ENCODE results near the gene KCNH2.

Gene KCNH2

DNA sequence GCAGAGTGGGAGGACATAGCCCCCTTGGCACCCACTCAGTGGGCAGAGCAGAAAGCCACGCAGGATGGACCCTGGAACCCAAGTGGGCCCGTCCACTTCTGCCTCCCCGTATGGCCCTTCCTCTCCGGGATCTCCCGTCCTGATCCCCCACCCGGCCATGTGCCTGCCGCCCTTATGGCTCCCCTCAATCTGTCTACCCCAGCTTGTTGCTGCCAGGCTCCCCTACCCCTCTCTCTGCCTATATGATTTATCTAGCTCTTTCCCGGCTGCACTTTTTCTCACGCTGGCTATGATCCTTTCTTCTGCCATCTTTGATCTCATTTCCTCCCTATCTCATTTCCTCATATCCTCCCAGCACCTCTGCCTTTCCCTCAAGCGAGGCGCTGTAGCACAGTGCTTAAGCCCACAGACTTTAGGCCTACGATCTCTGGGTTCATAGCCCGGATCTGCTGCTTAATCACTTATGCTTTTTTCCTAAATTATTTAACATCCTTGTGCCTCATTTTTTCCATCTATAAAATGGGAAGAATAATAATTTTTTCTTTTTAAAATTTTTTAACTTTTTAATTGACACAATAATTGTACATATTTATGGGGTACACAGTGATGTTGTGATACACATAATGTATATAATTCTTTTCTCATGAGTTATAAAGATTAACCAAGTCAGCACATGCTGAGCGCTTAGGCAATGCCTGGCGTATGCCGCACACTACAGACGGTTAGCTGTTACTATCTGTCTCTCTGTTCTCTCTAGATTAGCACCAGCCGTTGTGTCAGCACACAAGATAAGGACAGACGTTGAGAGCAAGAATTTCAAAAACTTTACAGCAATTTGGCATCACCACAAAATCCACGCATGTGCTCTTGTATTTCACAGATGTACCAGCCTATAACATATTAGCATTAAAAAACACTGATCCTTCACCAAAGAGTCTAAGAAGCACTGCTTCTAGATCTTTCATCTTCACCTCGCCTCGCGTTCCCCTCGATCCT, 18.1 kb downstream of the KCNH2 start:
- no peak overlapping the region for H3K9ac ChIP-seq (ENCODE audit: low read depth, low read length)
- no peaks in the 10 kb centered on the region for H3K36me3 ChIP-seq (ENCODE audit: insufficient read depth, low read length)
- no peaks in the 10 kb centered on the region; the same call in 1 of the 2 replicates for H3K9me3 ChIP-seq (ENCODE audit: control insufficient read depth, insufficient read depth, low read length)
- peaks cover 16% of the 10 kb centered on the region for H3K4me1 ChIP-seq (ENCODE audit: insufficient read depth, low read length)

DNA sequence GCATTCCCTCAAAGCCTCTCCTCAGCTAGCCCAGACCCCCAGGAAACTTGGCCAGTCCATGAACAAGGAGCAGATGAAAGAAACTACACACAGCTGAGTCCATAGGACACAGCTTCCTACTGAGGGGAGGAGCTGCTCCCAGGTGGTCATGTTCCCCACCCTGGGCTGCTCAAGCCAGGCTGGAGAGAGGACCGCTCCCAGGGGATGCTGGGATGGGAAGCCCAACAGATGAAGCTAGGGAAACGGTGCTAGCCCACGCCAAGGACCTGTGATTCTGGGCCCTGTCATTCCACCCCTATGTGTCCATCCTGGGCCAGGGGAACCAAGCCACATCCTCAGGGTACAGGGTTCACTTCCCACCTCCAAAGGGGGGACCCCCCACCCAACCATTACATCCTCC, 19.0 kb downstream of the KCNH2 start:
- Histone ChIP-seq H3K4me1 (ENCODE audit: insufficient read depth, low read length) (peaks cover 25% of the 10 kb centered on the region), H3K36me3 (ENCODE audit: insufficient read depth, low read length) (no peaks in the 10 kb centered on the region), H3K9ac (ENCODE audit: low read depth, low read length) (no peak overlapping the region), H3K9me3 (ENCODE audit: control insufficient read depth, insufficient read depth, low read length) (no peaks in the 10 kb centered on the region; the same call in 1 of the 2 replicates)

- peaks cover 25% of the 10 kb centered on the region for H3K4me1 ChIP-seq (ENCODE audit: insufficient read depth, low read length)
- no peak overlapping the region for H3K9ac ChIP-seq (ENCODE audit: low read depth, low read length)
- no peaks in the 10 kb centered on the region for H3K36me3 ChIP-seq (ENCODE audit: insufficient read depth, low read length)
- H3K9me3 ChIP-seq (ENCODE audit: control insufficient read depth, insufficient read depth, low read length), result no peaks in the 10 kb centered on the region; the same call in 1 of the 2 replicates
Observed at GRCh38 chr7:150958597-150958996, 19.5 kb downstream of the KCNH2 start.

DNA sequence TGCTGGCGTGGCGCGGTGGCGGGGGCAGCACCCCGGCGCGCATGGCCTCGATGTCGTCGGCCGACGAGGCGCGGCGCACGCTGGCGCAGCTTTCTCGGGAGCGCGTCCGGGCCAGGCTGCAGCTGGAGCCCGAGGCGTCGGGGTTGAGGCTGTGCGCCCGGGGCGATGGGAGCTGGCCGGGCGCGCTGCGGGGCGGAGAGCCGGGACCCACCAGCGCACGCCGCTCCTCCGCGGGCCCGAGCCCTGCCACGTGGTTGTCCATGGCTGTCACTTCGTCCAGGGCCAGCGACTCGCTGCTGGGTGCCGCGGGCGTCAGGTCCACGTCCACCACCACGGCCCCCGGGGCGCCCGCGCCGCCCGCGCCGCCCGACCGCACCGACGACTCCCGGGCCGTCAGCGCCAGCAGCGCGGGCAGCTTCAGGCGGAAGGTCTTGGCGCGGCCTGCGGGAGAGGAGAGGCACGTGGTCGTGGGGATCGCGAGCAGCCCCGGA, 20.0 kb downstream of the KCNH2 start:
- Histone ChIP-seq H3K36me3 (ENCODE audit: insufficient read depth, low read length) (no peaks in the 10 kb centered on the region), H3K4me1 (ENCODE audit: insufficient read depth, low read length) (peaks cover 25% of the 10 kb centered on the region), H3K9ac (ENCODE audit: low read depth, low read length) (no peak overlapping the region), H3K9me3 (ENCODE audit: control insufficient read depth, insufficient read depth, low read length) (no peaks in the 10 kb centered on the region; the same call in 1 of the 2 replicates)

- H3K9ac ChIP-seq (ENCODE audit: low read depth, low read length), result no peak overlapping the region
- H3K4me1 ChIP-seq (ENCODE audit: insufficient read depth, low read length), result peaks cover 20% of the 10 kb centered on the region
- no peaks in the 10 kb centered on the region; the same call in 1 of the 2 replicates for H3K9me3 ChIP-seq (ENCODE audit: control insufficient read depth, insufficient read depth, low read length)
- no peaks in the 10 kb centered on the region for H3K36me3 ChIP-seq (ENCODE audit: insufficient read depth, low read length)
Observed at GRCh38 chr7:150957133-150958020, 20.7 kb downstream of the KCNH2 start.

- Histone ChIP-seq H3K4me1 (ENCODE audit: insufficient read depth, low read length) (peaks cover 18% of the 10 kb centered on the region), H3K9me3 (ENCODE audit: control insufficient read depth, insufficient read depth, low read length) (no peaks in the 10 kb centered on the region; the same call in 1 of the 2 replicates), H3K9ac (ENCODE audit: low read depth, low read length) (no peak overlapping the region), H3K36me3 (ENCODE audit: insufficient read depth, low read length) (no peaks in the 10 kb centered on the region)
Observed at GRCh38 chr7:150956395-150957132, 21.6 kb downstream of the KCNH2 start.

GRCh38 chr7:150955519-150956394, 22.4 kb downstream of the KCNH2 start:
- H3K9ac ChIP-seq (ENCODE audit: low read depth, low read length), result no peak overlapping the region; the same call in 1 of the 2 replicates
- peaks cover 18% of the 10 kb centered on the region for H3K4me1 ChIP-seq (ENCODE audit: insufficient read depth, low read length)

DNA sequence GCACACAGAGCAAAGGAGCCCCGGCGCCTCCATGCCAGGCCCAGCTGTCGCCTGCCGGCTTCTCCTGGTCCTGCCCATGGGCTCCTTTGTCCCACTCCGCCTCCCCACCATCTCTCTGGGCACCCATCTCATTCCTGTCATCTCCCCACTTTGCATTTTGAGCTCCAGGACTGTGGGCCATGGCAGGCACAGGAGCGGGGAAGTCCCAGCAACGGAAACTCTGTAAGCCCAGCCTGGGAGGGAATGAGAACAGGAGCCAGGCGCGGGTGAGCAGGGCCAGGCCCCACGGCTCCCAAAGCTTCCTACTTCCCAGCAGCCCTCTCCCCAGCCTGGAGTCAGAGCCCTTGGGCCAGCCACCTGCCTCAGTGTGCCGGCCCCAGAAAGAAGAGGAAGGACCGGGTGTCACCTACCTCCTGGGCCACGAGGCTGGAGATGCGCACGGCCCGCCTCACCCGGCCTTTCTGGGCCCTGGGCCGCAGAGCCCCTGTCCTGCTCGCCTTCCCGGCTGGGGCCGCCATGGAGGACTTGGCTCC, 23.1 kb downstream of the KCNH2 start:
- H3K36me3 ChIP-seq (ENCODE audit: insufficient read depth, low read length), result no peaks in the 10 kb centered on the region
- H3K9ac ChIP-seq (ENCODE audit: low read depth, low read length), result no peak overlapping the region
- H3K9me3 ChIP-seq (ENCODE audit: control insufficient read depth, insufficient read depth, low read length), result no peaks in the 10 kb centered on the region; the same call in 1 of the 2 replicates
- H3K4me1 ChIP-seq (ENCODE audit: insufficient read depth, low read length), result peaks cover 19% of the 10 kb centered on the region

More at GRCh38 chr7:150955519-150956394, 22.4 kb downstream of the KCNH2 start:
- Histone ChIP-seq H3K9me3 (ENCODE audit: control insufficient read depth, insufficient read depth, low read length) (no peaks in the 10 kb centered on the region; the same call in 1 of the 2 replicates), H3K36me3 (ENCODE audit: insufficient read depth, low read length) (no peaks in the 10 kb centered on the region)

- Histone ChIP-seq H3K9me3 (ENCODE audit: control insufficient read depth, insufficient read depth, low read length) (no peaks in the 10 kb centered on the region; the same call in 1 of the 2 replicates), H3K9ac (ENCODE audit: low read depth, low read length) (no peak overlapping the region), H3K4me1 (ENCODE audit: insufficient read depth, low read length) (peaks cover 25% of the 10 kb centered on the region), H3K36me3 (ENCODE audit: insufficient read depth, low read length) (no peaks in the 10 kb centered on the region)
Observed at GRCh38 chr7:150954201-150954985, 23.7 kb downstream of the KCNH2 start.

- no peaks in the 10 kb centered on the region; the same call in 1 of the 2 replicates for H3K9me3 ChIP-seq (ENCODE audit: control insufficient read depth, insufficient read depth, low read length)
- no peak overlapping the region for H3K9ac ChIP-seq (ENCODE audit: low read depth, low read length)
- peaks cover 35% of the 10 kb centered on the region for H3K4me1 ChIP-seq (ENCODE audit: insufficient read depth, low read length)
- no peaks in the 10 kb centered on the region for H3K36me3 ChIP-seq (ENCODE audit: insufficient read depth, low read length)
Observed at GRCh38 chr7:150953061-150953997, 24.8 kb downstream of the KCNH2 start.

DNA sequence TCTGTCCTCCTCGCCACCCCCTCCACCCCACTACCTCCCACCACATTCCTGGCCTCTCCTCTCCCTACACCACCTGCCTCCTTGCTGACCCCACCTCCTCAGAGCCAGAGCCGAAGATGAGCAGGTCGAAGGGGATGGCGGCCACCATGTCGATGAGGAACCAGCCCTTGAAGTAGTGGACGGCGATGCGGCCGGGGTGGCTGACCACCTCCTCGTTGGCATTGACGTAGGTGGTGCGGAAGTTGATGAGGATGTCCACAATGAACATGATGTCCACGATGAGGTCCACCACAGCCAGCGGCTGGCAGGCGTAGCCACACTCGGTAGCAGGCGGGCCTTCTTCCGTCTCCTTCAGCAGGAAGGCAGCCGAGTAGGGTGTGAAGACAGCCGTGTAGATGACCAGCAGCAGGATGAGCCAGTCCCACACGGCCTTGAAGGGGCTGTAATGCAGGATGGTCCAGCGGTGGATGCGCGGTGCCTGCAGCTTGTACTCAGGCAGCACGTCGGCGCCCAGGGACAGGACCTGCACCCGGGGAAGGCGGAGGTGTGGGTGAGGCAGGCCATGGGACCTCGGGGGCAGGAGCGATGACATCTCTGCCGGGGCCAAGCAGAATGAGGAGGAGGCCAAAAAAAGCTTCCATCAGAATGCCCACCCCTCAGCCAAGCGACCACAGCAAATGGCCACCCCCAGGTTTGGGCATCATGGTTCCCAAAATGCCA, 25.6 kb downstream of the KCNH2 start:
- no peaks in the 10 kb centered on the region for H3K36me3 ChIP-seq (ENCODE audit: insufficient read depth, low read length)
- no peaks in the 10 kb centered on the region; the same call in 1 of the 2 replicates for H3K9me3 ChIP-seq (ENCODE audit: control insufficient read depth, insufficient read depth, low read length)
- no peak overlapping the region for H3K9ac ChIP-seq (ENCODE audit: low read depth, low read length)
- H3K4me1 ChIP-seq (ENCODE audit: insufficient read depth, low read length), result peaks cover 35% of the 10 kb centered on the region

Data from ES-I3 (cell line).